A549 (cell line): ENCODE results near the gene LEF1. TPM values are rescaled to one million over a fixed set of nuclear protein-coding genes. Genes with fewer than 3 reads are reported as not detected.
A peak's percentile ranks its signal among the peaks of the same experiment; 100 is the strongest.

Source experiments
- ATAC-seq, 2 experiments: fragments of 200-7000 bp in 1 of 2; fragments of >200 bp in 1 of 2; cut with Nextera tagmentation in 1 of 2; cut with Tn5 transposase in 1 of 2; 3 replicates each; pipeline versions ENCODE4 v1.8.0 to v1.9.1; 2018 to 2020; ENCODE audit warnings: mild to moderate bottlenecking in 1 of 2, moderate library complexity in 1 of 2
- CTCF ChIA-PET: fragments of 300-600 bp; sonication (Branson Sonifier 250); formaldehyde crosslinking; extraction: SDS; loops from one replicate; lab custom pipeline; 2021; ENCODE audit warnings: antibody characterized with exemption, inconsistent platforms; lab: Yijun Ruan, JAX
- POLR2A ChIA-PET: fragments of 350-600 bp; formaldehyde crosslinking; extraction: SDS; loops from one replicate; lab custom pipeline; 2021; ENCODE audit warnings: antibody characterized with exemption, inconsistent platforms; lab: Yijun Ruan, JAX
- DNase-seq, 2 experiments: peaks; one replicate each; pipeline versions ENCODE4 v3.0.0 to v3.0.0-alpha.2; 2011 to 2016; ENCODE audit warnings: low read depth in 1 of 2, low spot score in 1 of 2
- FAIRE-seq: peaks from 2 replicates; lab custom pipeline; 2011; peaks lifted over from hg19 to GRCh38; lab: Jason Lieb, UNC
- H3K27ac ChIP-seq, 2 experiments: fragments of >200 bp; sonication (Bioruptor Twin); formaldehyde crosslinking; 3 replicates each; pipeline ENCODE4 v1.5.1; 2016 to 2017
- H3K4me1 ChIP-seq: fragments of >200 bp; sonication (Bioruptor Twin); formaldehyde crosslinking; 3 replicates; pipeline ENCODE4 v1.6.1; 2016
- H3K4me2 ChIP-seq: fragments of >200 bp; sonication (Bioruptor Twin); formaldehyde crosslinking; 3 replicates; pipeline ENCODE4 v1.6.1; 2016
- H3K4me3 ChIP-seq: fragments of >200 bp; sonication (Bioruptor Twin); formaldehyde crosslinking; 3 replicates; pipeline ENCODE4 v1.5.1; 2016
- H3K9me3 ChIP-seq: fragments of >200 bp; sonication (Bioruptor Twin); formaldehyde crosslinking; 3 replicates; pipeline ENCODE4 v1.6.1; 2016
- CBX2 ChIP-seq: fragments of 200-600 bp; sonication (generic); IDR thresholded peaks from 2 replicates; pipeline ENCODE4 v1.6.1; 2016; ENCODE audit warnings: low read depth, mild to moderate bottlenecking, borderline replicate concordance
- CBX8 ChIP-seq: fragments of 200-600 bp; sonication (generic); IDR thresholded peaks from 2 replicates; pipeline ENCODE4 v1.6.1; 2016
- CHD4 ChIP-seq: fragments of 200-600 bp; sonication (generic); IDR thresholded peaks from 2 replicates; pipeline ENCODE4 v1.6.1; 2016; ENCODE audit warnings: antibody characterized with exemption, mild to moderate bottlenecking, borderline replicate concordance
- FOSB ChIP-seq: fragments of 250-450 bp; sonication (Bioruptor Pico); IDR thresholded peaks from 2 replicates; pipeline ENCODE4 v1.5.0; 2020; ENCODE audit warnings: mild to moderate bottlenecking, moderate library complexity
- HOXB13 ChIP-seq: fragments of 250-450 bp; sonication (Bioruptor Pico); IDR thresholded peaks from 2 replicates; pipeline ENCODE4 v1.5.0; 2020; ENCODE audit warnings: low read depth, mild to moderate bottlenecking, moderate library complexity
- HOXB5 ChIP-seq: fragments of 250-450 bp; sonication (Bioruptor Pico); IDR thresholded peaks from 2 replicates; pipeline ENCODE4 v1.5.0; 2020; ENCODE audit warnings: mild to moderate bottlenecking, moderate library complexity
- KDM1A ChIP-seq: fragments of 200-600 bp; sonication (generic); IDR thresholded peaks from 2 replicates; pipeline ENCODE4 v1.6.1; 2016; ENCODE audit warnings: low read depth, mild to moderate bottlenecking
- MAFK ChIP-seq: fragments of 450-650 bp; IDR thresholded peaks from 2 replicates; pipeline ENCODE4 v1.6.1; 2014; ENCODE audit not compliant: partially characterized antibody
- MAZ ChIP-seq: fragments of 150-350 bp; IDR thresholded peaks from 2 replicates; pipeline ENCODE4 v1.6.1; 2014; ENCODE audit warnings: antibody characterized with exemption, low read depth, low read length, borderline replicate concordance
- MYC ChIP-seq: IDR thresholded peaks from 2 replicates; pipeline ENCODE4 v1.6.1; 2012; ENCODE audit warnings: mild to moderate bottlenecking, inconsistent platforms, low read length, improper control_type of control experiment, borderline replicate concordance
- NFE2L2 ChIP-seq: fragments of 150-350 bp; conservative IDR thresholded peaks from 2 replicates; pipeline ENCODE4 v1.6.1; 2014; ENCODE audit warnings: low read length
- NR3C1 ChIP-seq: fragments of >200 bp; sonication (Bioruptor Twin); formaldehyde crosslinking; IDR thresholded peaks from 3 replicates; pipeline ENCODE4 v1.6.1; 2017
- PHF8 ChIP-seq: fragments of 200-600 bp; sonication (generic); IDR thresholded peaks from 2 replicates; pipeline ENCODE4 v1.6.1; 2016; ENCODE audit warnings: low read depth, mild to moderate bottlenecking, antibody characterized with exemption, moderate library complexity, borderline replicate concordance
- RAD21 ChIP-seq, 2 experiments: fragments of >200 bp in 1 of 2; sonication (Bioruptor Twin) in 1 of 2; formaldehyde crosslinking in 1 of 2; IDR thresholded peaks in 1 of 2; conservative IDR thresholded peaks in 1 of 2; 2 replicates in 1 of 2; 3 replicates in 1 of 2; pipeline ENCODE4 v1.6.1; 2012 to 2018; ENCODE audit warnings: inconsistent platforms in 1 of 2
- RFX5 ChIP-seq: fragments of 450-650 bp; IDR thresholded peaks from 2 replicates; pipeline ENCODE4 v1.7.1; 2014; ENCODE audit warnings: antibody characterized with exemption, mild to moderate bottlenecking, moderate library complexity
- RNF2 ChIP-seq: fragments of 200-600 bp; sonication (generic); IDR thresholded peaks from 2 replicates; pipeline ENCODE4 v1.6.1; 2016; ENCODE audit warnings: low read depth, mild to moderate bottlenecking, antibody characterized with exemption, moderate library complexity, borderline replicate concordance
- SMC3 ChIP-seq: fragments of >200 bp; sonication (Bioruptor Twin); formaldehyde crosslinking; IDR thresholded peaks from 3 replicates; pipeline ENCODE4 v1.6.1; 2018; ENCODE audit warnings: inconsistent platforms
- SREBF2 ChIP-seq: fragments of 450-650 bp; IDR thresholded peaks from 2 replicates; pipeline ENCODE4 v1.6.1; 2014; ENCODE audit warnings: mild to moderate bottlenecking, moderate library complexity
- TFCP2L1 ChIP-seq: fragments of 250-450 bp; sonication (Bioruptor Pico); IDR thresholded peaks from 2 replicates; pipeline ENCODE4 v1.5.0; 2021; ENCODE audit warnings: mild to moderate bottlenecking
- ZNF302 ChIP-seq: fragments of 250-450 bp; sonication (Bioruptor Pico); IDR thresholded peaks from 2 replicates; pipeline ENCODE4 v1.9.0; 2021; ENCODE audit warnings: inconsistent platforms, mild to moderate bottlenecking, moderate library complexity
- ZSCAN20 ChIP-seq: fragments of 250-450 bp; sonication (Bioruptor Pico); IDR thresholded peaks from 2 replicates; pipeline ENCODE4 v1.8.0; 2022; ENCODE audit warnings: mild to moderate bottlenecking, moderate library complexity
- WGBS: methylation state at CpG from one replicate; pipeline ENCODE4 v1.1.6; 2017; ENCODE audit errors: missing lambda C conversion rate; 5-methylcytosine and 5-hydroxymethylcytosine counted together
- polyA plus RNA-seq, 4 experiments: library from polyadenylated mRNA; depleted of rRNA in 3 of 4; stranded (reverse); fragments of >200 nt; fragmentation: RNase III in 1 of 4; extraction: RNeasy Plus Mini Kit Qiagen cat#74134 plus additional on column Dnase treatment in 1 of 4; gene quantifications; 2 replicates in 3 of 4; 3 replicates in 1 of 4; pipeline ENCODE4 v1.2.3, GENCODE V29; 2011 to 2017
- TF ChIP-seq, protein P1 (sequence below): fragments of 150-350 bp; IDR thresholded peaks from 2 replicates; pipeline ENCODE4 v1.6.1; 2014; ENCODE audit warnings: low read depth, mild to moderate bottlenecking, low read length
- TF ChIP-seq, protein P2 (sequence below): fragments of >200 bp; sonication (Bioruptor Twin); formaldehyde crosslinking; IDR thresholded peaks from 3 replicates; pipeline ENCODE4 v1.5.1; 2016
- TF ChIP-seq, protein P3 (sequence below): fragments of 450-650 bp; IDR thresholded peaks from 2 replicates; pipeline ENCODE4 v1.6.1; 2014; ENCODE audit warnings: antibody characterized with exemption
- TF ChIP-seq, protein P4 (sequence below): fragments of >200 bp; sonication (Bioruptor Twin); formaldehyde crosslinking; IDR thresholded peaks from 3 replicates; pipeline ENCODE4 v1.6.1; 2016
- TF ChIP-seq, protein P5 (sequence below): fragments of 250-450 bp; sonication (Bioruptor Pico); IDR thresholded peaks from 2 replicates; pipeline ENCODE4 v1.5.0; 2020; ENCODE audit warnings: low read depth, mild to moderate bottlenecking, moderate library complexity

Gene LEF1
- polyA plus RNA-seq, 2 of the 4 experiments (the other 2 are of a cell fraction) = not detected

DNA sequence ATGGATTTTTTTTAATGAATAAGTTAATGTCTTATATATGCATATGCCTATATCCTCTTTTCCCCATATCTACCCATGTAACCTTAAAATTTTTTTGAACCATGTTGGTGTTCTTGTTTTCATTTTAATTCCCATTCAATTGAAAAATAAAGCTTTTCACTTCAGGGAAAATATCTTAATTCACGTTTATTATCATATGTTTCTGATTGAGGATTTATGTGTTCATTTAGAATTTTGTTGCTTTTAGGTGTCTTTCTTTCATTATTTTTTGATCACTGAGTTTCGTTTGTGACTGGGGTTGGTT lies 149.9 kb downstream of the LEF1 start (continued):
- TF ChIP-seq, protein P1, sequence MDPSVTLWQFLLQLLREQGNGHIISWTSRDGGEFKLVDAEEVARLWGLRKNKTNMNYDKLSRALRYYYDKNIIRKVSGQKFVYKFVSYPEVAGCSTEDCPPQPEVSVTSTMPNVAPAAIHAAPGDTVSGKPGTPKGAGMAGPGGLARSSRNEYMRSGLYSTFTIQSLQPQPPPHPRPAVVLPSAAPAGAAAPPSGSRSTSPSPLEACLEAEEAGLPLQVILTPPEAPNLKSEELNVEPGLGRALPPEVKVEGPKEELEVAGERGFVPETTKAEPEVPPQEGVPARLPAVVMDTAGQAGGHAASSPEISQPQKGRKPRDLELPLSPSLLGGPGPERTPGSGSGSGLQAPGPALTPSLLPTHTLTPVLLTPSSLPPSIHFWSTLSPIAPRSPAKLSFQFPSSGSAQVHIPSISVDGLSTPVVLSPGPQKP = no peak
- TF ChIP-seq NFE2L2 (no peak), CBX8 (no peak), ZNF302 (CRISPR knock-in tag) (no peak), TFCP2L1 (CRISPR knock-in tag) (no peak), NR3C1 (no peak), MYC (no peak), RFX5 (no peak), HOXB13 (no peak)

DNA sequence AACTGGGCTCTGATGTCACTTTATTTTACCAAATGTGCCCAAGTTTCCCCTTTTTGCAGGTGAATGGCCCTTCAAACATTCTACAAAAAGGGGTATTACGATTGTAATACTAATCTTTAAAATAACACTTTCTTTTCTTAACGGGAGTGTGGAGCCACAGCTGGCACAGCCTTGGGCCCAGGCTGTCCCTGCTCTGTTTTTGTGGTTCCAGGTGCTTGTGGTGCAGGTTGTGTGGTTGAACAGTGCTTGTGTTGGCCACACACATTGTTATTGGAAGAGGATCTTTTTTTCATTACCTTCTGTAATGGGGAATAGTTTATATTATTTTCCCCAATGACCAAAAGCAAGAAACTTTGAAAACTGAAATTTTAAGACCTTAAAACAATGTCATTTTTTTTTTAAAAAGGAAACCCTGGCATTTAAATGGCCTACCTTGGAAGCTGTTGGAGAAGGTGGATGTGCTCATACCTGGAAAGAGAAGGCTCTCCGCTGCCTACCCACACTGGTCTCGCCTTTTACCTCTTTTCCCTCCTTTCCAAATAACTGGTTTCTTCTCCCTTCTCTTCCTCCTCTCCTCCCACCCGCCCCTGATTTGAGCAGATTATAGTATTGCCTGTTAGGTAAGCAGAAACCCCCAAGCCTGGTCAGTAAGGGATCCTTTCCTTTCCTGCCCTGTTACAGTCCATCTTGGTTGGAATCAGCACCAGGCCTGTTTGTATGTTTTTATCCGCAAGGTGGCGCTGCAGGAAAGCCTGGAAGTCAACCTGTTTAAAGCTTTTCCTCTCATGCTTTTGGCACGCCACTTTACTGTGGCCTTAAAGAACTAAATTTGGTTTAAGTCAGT lies 150.5 kb downstream of the LEF1 start:
- FAIRE-seq = no peak
- Histone ChIP-seq H3K4me2 (no peak overlapping the region), H3K27ac (no peak overlapping the region), H3K4me1 (no peaks in the 10 kb centered on the region), H3K9me3 (no peaks in the 10 kb centered on the region), H3K4me3 (no peak overlapping the region)
- 31% methylated on average over 8 of the region's 8 CpGs for WGBS
- POLR2A ChIA-PET = interaction anchor here (0.7 kb wide), 1 partner anchor 554 kb away, joined by 6 read pairs; no protein-coding TSS in a partner anchor
- CTCF ChIA-PET = interaction anchor here (0.6 to 2.5 kb wide), 28 partner anchors 9 to 783 kb away, joined by 3 to 21 read pairs (median 4); no protein-coding TSS in a partner anchor
- ATAC-seq = peak; percentile 78 to 87
- DNase-seq = peak; percentile 44 to 60
- no peak for TF ChIP-seq CBX8
- peak; percentile 67 to 71 for TF ChIP-seq RAD21 (conservative IDR thresholded peaks at IDR 0.05 in 1 of 2, IDR thresholded peaks at IDR 0.05 in 1 of 2)
- TF ChIP-seq, protein P2, sequence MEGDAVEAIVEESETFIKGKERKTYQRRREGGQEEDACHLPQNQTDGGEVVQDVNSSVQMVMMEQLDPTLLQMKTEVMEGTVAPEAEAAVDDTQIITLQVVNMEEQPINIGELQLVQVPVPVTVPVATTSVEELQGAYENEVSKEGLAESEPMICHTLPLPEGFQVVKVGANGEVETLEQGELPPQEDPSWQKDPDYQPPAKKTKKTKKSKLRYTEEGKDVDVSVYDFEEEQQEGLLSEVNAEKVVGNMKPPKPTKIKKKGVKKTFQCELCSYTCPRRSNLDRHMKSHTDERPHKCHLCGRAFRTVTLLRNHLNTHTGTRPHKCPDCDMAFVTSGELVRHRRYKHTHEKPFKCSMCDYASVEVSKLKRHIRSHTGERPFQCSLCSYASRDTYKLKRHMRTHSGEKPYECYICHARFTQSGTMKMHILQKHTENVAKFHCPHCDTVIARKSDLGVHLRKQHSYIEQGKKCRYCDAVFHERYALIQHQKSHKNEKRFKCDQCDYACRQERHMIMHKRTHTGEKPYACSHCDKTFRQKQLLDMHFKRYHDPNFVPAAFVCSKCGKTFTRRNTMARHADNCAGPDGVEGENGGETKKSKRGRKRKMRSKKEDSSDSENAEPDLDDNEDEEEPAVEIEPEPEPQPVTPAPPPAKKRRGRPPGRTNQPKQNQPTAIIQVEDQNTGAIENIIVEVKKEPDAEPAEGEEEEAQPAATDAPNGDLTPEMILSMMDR = peak; percentile 77
- no peak for TF ChIP-seq RNF2
- peak; percentile 67 for TF ChIP-seq SMC3

DNA sequence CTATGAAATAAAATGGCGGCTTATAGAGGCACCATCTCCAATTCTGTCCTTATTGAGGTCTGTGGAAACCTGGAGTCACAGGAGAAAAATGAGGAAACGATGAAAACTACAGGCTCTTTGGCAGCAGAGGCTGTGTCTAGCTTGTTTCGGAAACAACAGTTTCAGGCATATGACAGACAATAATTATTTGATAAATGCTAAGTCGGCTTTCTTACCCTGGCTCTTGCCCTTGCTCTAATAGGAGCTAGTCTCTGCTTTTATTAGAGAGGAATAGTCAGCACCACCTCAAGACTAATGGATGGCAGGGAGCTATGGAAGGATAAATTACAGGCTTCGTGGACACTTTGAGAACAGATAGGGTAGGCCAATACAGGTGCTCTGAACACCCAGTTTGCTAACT lies 154.8 kb downstream of the LEF1 start:
- ChIA-PET POLR2A (no interaction called here), CTCF (interaction anchor here (0.6 kb wide), 1 partner anchor 79 kb away, joined by 3 read pairs; no protein-coding TSS in a partner anchor)
- Histone ChIP-seq H3K4me3 (no peak overlapping the region), H3K4me2 (no peak overlapping the region), H3K9me3 (no peaks in the 10 kb centered on the region), H3K4me1 (no peaks in the 10 kb centered on the region), H3K27ac (no peak overlapping the region)
- ATAC-seq = no peak
- TF ChIP-seq MAFK = peak; percentile 53
- TF ChIP-seq CBX2 = no peak
- 96% methylated on average over 5 of the region's 5 CpGs for WGBS
- no peak for DNase-seq
- FAIRE-seq = no peak

DNA sequence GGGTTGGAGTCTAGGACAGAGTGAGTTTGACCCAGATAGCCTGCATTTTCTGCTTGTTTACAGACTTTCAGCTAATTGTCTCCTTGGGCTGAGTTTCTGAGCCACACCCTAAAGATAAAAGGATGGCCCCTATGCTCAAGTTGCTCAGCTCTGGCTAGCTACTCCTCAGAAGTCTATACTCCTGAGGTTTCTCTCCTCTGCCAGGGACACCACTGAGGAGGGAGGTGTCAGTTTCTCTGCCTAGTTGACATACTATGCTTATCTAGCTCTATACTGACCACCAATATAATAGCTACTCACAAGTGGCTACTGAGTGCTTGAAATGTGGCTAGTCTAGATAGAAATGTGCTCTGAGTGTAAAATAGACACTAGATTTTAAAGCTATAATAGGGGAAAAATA lies 155.4 kb downstream of the LEF1 start:
- no peak for FAIRE-seq
- no peak overlapping the region for H3K4me3 ChIP-seq
- CTCF ChIA-PET = no interaction called here
- no peak for TF ChIP-seq KDM1A
- TF ChIP-seq, protein P3, sequence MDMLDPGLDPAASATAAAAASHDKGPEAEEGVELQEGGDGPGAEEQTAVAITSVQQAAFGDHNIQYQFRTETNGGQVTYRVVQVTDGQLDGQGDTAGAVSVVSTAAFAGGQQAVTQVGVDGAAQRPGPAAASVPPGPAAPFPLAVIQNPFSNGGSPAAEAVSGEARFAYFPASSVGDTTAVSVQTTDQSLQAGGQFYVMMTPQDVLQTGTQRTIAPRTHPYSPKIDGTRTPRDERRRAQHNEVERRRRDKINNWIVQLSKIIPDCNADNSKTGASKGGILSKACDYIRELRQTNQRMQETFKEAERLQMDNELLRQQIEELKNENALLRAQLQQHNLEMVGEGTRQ = no peak
- no peak for TF ChIP-seq TFCP2L1 (CRISPR knock-in tag)
- no peak for TF ChIP-seq PHF8
- no peak for TF ChIP-seq CHD4
- TF ChIP-seq, protein P4, sequence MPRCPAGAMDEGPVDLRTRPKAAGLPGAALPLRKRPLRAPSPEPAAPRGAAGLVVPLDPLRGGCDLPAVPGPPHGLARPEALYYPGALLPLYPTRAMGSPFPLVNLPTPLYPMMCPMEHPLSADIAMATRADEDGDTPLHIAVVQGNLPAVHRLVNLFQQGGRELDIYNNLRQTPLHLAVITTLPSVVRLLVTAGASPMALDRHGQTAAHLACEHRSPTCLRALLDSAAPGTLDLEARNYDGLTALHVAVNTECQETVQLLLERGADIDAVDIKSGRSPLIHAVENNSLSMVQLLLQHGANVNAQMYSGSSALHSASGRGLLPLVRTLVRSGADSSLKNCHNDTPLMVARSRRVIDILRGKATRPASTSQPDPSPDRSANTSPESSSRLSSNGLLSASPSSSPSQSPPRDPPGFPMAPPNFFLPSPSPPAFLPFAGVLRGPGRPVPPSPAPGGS = no peak
- TF ChIP-seq SREBF2 = no peak
- TF ChIP-seq NFE2L2 = no peak
- TF ChIP-seq MAZ = no peak
- no peak for TF ChIP-seq SMC3
- TF ChIP-seq, protein P5, sequence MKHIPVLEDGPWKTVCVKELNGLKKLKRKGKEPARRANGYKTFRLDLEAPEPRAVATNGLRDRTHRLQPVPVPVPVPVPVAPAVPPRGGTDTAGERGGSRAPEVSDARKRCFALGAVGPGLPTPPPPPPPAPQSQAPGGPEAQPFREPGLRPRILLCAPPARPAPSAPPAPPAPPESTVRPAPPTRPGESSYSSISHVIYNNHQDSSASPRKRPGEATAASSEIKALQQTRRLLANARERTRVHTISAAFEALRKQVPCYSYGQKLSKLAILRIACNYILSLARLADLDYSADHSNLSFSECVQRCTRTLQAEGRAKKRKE (CRISPR knock-in tag) = no peak
- no peak for TF ChIP-seq FOSB (CRISPR knock-in tag)
- TF ChIP-seq ZSCAN20 = no peak
- no peak for TF ChIP-seq HOXB5

More for the DNA sequence above, 155.4 kb downstream of the LEF1 start:
- POLR2A ChIA-PET = no interaction called here
- Histone ChIP-seq H3K9me3 (no peaks in the 10 kb centered on the region), H3K4me2 (no peak overlapping the region), H3K27ac (no peak overlapping the region), H3K4me1 (no peaks in the 10 kb centered on the region)
- no peak for ATAC-seq
- no peak for DNase-seq
